Nephron (organoid): ENCODE results near the gene SERP2.
A peak's percentile ranks its signal among the peaks of the same experiment; 100 is the strongest.

ENCODE experiments used
- H3K27ac Mint-ChIP-seq, 3 experiments: 2 replicates each; pipeline ENCODE4 v1.8.0; 2020; ENCODE audit warnings: mixed read lengths in 3 of 3, mild to moderate bottlenecking in 2 of 3, moderate library complexity in 1 of 3
- H3K27me3 Mint-ChIP-seq: 2 replicates; pipeline ENCODE4 v1.8.0; 2021; ENCODE audit warnings: low read depth, mild to moderate bottlenecking, moderate library complexity, mixed read lengths
- H3K36me3 Mint-ChIP-seq: 2 replicates; pipeline ENCODE4 v1.8.0; 2020; ENCODE audit warnings: low read depth, mixed read lengths
- H3K4me1 Mint-ChIP-seq: 2 replicates; pipeline ENCODE4 v1.8.0; 2020; ENCODE audit warnings: mixed read lengths
- H3K4me3 Mint-ChIP-seq, 3 experiments: 2 replicates each; pipeline ENCODE4 v1.8.0; 2020; ENCODE audit warnings: mild to moderate bottlenecking in 3 of 3, mixed read lengths in 3 of 3, moderate library complexity in 2 of 3
- H3K9me3 Mint-ChIP-seq: 2 replicates; pipeline ENCODE4 v1.8.0; 2020; ENCODE audit warnings: mixed read lengths
- TF ChIP-seq, protein P1 (sequence below), 3 experiments: fragments of 200-600 bp; sonication (generic); IDR thresholded peaks; one replicate each; pipeline ENCODE4 v1.5.0; 2021; ENCODE audit warnings: antibody characterized with exemption in 3 of 3; ENCODE audit not compliant: unreplicated experiment in 3 of 3

Gene SERP2

DNA sequence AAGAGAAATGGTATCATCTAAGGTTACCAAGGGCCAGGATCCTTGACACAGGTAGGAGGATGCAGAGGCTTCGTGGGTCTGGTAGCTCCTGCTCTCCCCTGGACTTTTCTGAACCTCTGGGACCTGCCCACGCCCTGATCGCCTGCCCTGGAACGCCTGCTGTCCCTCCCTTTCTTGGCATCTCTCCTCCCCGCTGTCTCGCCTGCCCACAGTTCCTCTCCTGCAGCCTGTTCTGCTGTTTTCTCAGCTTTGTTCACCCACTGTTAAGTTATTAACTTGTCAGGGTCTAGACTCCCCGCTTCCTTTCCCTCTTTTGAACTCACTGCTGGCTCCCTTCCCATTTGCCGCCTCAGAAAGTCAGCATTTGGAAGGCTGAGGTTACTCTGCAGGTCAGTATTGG is 19.8 kb downstream of the SERP2 start:
- Mint-ChIP-seq H3K27ac (peak overlapping the region; percentile 73 to 94 (median 89)), H3K4me3 (peak overlapping the region in 1 of 3 experiments; percentile 34), H3K4me1 (peaks cover 75% of the 10 kb centered on the region), H3K27me3 (peaks cover 10% of the 10 kb centered on the region), H3K9me3 (no peaks in the 10 kb centered on the region), H3K36me3 (peaks cover 1% of the 10 kb centered on the region)
- TF ChIP-seq, protein P1, sequence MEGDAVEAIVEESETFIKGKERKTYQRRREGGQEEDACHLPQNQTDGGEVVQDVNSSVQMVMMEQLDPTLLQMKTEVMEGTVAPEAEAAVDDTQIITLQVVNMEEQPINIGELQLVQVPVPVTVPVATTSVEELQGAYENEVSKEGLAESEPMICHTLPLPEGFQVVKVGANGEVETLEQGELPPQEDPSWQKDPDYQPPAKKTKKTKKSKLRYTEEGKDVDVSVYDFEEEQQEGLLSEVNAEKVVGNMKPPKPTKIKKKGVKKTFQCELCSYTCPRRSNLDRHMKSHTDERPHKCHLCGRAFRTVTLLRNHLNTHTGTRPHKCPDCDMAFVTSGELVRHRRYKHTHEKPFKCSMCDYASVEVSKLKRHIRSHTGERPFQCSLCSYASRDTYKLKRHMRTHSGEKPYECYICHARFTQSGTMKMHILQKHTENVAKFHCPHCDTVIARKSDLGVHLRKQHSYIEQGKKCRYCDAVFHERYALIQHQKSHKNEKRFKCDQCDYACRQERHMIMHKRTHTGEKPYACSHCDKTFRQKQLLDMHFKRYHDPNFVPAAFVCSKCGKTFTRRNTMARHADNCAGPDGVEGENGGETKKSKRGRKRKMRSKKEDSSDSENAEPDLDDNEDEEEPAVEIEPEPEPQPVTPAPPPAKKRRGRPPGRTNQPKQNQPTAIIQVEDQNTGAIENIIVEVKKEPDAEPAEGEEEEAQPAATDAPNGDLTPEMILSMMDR (IDR thresholded peaks at IDR 0.05; ENCODE audit: unreplicated experiment in 3 of 3), result no peak

GRCh38 chr13:44394658-44395057 is 21.0 kb downstream of the SERP2 start:
- Mint-ChIP-seq H3K36me3 (no peaks in the 10 kb centered on the region), H3K9me3 (no peaks in the 10 kb centered on the region), H3K4me1 (peaks cover 79% of the 10 kb centered on the region), H3K27me3 (peaks cover 14% of the 10 kb centered on the region), H3K27ac (peak overlapping the region; percentile 91 to 97 (median 94)), H3K4me3 (no peak overlapping the region)
- TF ChIP-seq, protein P1 (IDR thresholded peaks at IDR 0.05; ENCODE audit: unreplicated experiment in 3 of 3), result no peak

DNA sequence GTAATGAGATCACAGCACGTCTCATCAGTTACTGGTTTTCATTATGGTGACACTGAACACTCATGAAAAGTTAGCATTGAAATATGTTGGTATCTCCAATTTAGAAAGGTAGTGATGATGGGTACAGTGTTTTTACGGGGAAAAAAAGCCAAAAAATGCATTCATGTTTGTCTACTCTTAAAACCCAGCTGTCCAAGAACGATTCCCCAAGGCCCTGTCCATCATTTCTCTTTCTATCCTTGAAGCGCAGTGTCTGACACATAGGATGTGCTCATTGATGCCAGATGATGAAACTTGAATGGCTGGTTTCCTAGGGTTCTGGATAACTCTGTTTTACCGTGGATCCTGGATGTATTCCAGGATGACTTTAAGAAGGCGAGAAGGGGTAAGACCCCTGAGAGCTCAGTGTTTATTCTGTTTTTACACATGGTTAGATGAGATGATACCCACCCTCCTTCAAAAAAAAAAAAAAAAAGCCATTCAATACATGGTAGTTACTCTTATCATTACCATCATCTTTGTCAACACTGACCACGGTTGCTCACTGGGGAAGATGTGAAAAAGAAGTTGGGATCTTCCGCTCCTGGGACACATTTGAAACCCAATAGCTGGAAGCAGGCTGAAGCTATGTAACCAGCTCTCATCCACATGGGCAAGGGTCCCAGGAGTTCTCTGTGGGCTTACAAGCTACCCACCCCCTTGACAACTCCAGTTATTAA is 22.5 kb downstream of the SERP2 start:
- peak overlapping the region; percentile 91 to 97 (median 94) for H3K27ac Mint-ChIP-seq
- H3K36me3 Mint-ChIP-seq, result no peaks in the 10 kb centered on the region
- H3K4me1 Mint-ChIP-seq, result peaks cover 70% of the 10 kb centered on the region
- no peak overlapping the region for H3K4me3 Mint-ChIP-seq
- TF ChIP-seq, protein P1 (IDR thresholded peaks at IDR 0.05; ENCODE audit: unreplicated experiment in 3 of 3), result no peak
- H3K9me3 Mint-ChIP-seq, result no peaks in the 10 kb centered on the region
- H3K27me3 Mint-ChIP-seq, result peaks cover 20% of the 10 kb centered on the region

DNA sequence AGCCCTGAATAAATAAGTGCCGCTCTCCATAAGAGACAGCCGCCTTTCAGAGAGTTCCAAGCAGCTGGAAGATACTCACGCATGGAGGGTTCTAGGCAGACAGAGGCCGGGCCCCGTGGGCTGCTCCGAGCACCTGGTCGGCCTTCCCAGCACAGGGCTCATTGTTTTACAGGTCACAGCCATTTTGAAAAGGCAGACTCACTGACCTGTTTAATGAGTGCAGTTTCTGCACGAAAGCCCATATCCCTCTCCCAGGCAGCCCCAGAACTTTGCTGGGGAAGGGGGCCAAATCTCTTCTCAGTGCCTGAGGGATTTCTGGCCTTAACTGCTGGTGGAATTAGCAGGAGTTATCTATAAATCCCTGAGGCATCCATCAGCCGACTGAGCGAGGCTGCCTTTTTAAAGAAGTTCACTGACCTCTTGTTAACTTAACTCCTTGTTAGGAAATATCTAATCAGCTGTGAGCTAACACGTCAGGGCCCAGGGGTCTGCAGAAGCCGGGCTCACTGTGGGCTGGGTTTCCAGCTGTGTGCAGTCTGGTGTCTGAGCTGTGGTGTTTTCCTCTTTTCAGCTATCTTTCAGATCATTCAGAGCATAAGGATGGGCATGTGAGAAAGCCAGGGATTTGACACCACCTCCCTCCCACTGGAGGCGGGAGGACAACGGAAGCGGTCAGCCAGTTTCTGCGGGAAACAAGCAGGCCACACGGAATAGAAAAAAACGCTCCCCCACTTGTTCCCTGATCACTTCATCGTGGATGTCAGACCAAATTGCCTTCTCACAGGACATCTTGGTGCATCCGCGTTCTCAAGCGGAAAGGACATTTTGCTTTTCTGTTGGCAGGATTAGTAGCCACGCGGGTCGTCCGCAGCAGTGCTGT is 23.3 kb downstream of the SERP2 start:
- Mint-ChIP-seq H3K9me3 (no peaks in the 10 kb centered on the region), H3K27ac (peak overlapping the region; percentile 91 to 97 (median 94)), H3K4me1 (peaks cover 74% of the 10 kb centered on the region), H3K36me3 (no peaks in the 10 kb centered on the region), H3K27me3 (peaks cover 20% of the 10 kb centered on the region), H3K4me3 (peak overlapping the region; percentile 14 to 67 (median 64))
- TF ChIP-seq, protein P1 (IDR thresholded peaks at IDR 0.05; ENCODE audit: unreplicated experiment in 3 of 3), result no peak

DNA sequence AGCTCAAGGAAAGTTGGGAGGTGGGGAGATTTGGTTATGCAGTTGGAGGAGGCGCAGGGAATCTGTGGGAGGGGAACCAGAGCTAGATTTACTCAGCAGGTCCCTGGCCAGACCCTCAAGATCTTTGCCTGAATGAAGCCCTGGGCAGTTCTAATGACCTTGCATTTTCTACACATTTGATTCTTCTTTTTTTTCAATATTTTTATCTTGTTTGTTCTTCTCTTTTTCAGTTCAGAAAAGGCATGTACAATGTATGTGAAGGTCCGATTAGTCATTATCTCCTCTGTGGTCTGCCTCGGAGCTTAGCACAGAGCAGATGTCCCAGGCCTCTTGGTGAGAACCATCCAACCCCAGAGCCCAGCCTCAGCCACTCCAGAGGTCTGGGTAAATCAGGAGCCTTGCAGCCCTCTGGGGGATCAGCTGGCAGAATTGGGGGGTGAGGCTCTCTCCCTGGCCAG is 24.2 kb downstream of the SERP2 start:
- peaks cover 26% of the 10 kb centered on the region for H3K27me3 Mint-ChIP-seq
- H3K36me3 Mint-ChIP-seq, result no peaks in the 10 kb centered on the region
- no peaks in the 10 kb centered on the region for H3K9me3 Mint-ChIP-seq
- peaks cover 74% of the 10 kb centered on the region for H3K4me1 Mint-ChIP-seq
- peak overlapping the region; percentile 91 to 97 (median 94) for H3K27ac Mint-ChIP-seq
- TF ChIP-seq, protein P1 (IDR thresholded peaks at IDR 0.05; ENCODE audit: unreplicated experiment in 3 of 3), result no peak
- H3K4me3 Mint-ChIP-seq, result peak overlapping the region; percentile 1 to 19 (median 6)
